Activated CD4-positive, alpha-beta T cell treated with anti-CD3 and anti-CD28 coated beads for 36 hours (primary cell): ENCODE results near the gene PHACTR1. TPM values are rescaled to one million over a fixed set of nuclear protein-coding genes. Genes with fewer than 3 reads are reported as not detected.

Experiments used
- ATAC-seq: fragments of 200-7000 bp; cut with Tn5 transposase; one replicate; pipeline ENCODE4 v1.10.0; 2021; ENCODE audit warnings: mild to moderate bottlenecking, moderate library complexity
- CTCF ChIA-PET: fragments of 350-600 bp; sonication (Branson Sonifier 250); formaldehyde crosslinking; loops from one replicate; lab custom pipeline; 2021; ENCODE audit warnings: antibody characterized with exemption; lab: Charles Lee
- POLR2A ChIA-PET: fragments of 350-600 bp; sonication (Branson Sonifier 250); formaldehyde crosslinking; loops from one replicate; lab custom pipeline; 2021; ENCODE audit warnings: antibody characterized with exemption, inconsistent platforms; lab: Charles Lee
- DNase-seq: peaks from one replicate; pipeline ENCODE4 v3.0.0-alpha.2; 2020
- H3K27ac Mint-ChIP-seq: one replicate; pipeline ENCODE4 v1.8.0; 2021; ENCODE audit warnings: mixed read lengths
- H3K27me3 Mint-ChIP-seq: one replicate; pipeline ENCODE4 v1.8.0; 2021; ENCODE audit warnings: mixed read lengths
- H3K36me3 Mint-ChIP-seq: one replicate; pipeline ENCODE4 v1.8.0; 2021; ENCODE audit warnings: low read depth, mixed read lengths
- H3K4me1 Mint-ChIP-seq: one replicate; pipeline ENCODE4 v1.8.0; 2021; ENCODE audit warnings: mixed read lengths
- H3K4me3 Mint-ChIP-seq: one replicate; pipeline ENCODE4 v1.8.0; 2021; ENCODE audit warnings: mild to moderate bottlenecking, moderate library complexity, mixed read lengths
- H3K9me3 Mint-ChIP-seq: one replicate; pipeline ENCODE4 v1.8.0; 2021; ENCODE audit warnings: low read depth, mixed read lengths
- intact Hi-C, 2 experiments: fragments of 100-400 bp; cut with DNase I in 1 of 2; cut with micrococcal nuclease in 1 of 2; formaldehyde crosslinking; loops; one replicate each; pipeline versions ENCODE4 v1.14.2 to v1.15.1; 2022 to 2024; cut with DNase I, micrococcal nuclease
- total RNA-seq, 2 experiments: library from RNA; stranded (reverse); gene quantifications; one replicate each; pipeline ENCODE4 v1.2.3, GENCODE V29; 2021

The PHACTR1 gene
- total RNA-seq, 2 experiments from 2014 or later, result 0.07 TPM; not detected in 1

- intact Hi-C loops, result no loop called here
- H3K9me3 Mint-ChIP-seq, result no peaks in the 10 kb centered on the region
- ATAC-seq (no peak), DNase-seq (no peak)
- H3K4me3 Mint-ChIP-seq, result no peak overlapping the region
- peaks cover 5% of the 10 kb centered on the region for H3K27me3 Mint-ChIP-seq
- no peaks in the 10 kb centered on the region for H3K36me3 Mint-ChIP-seq
- POLR2A ChIA-PET, result no interaction called here
- no peak overlapping the region for H3K27ac Mint-ChIP-seq
- H3K4me1 Mint-ChIP-seq, result no peaks in the 10 kb centered on the region
- CTCF ChIA-PET, result interaction anchor here (0.7 kb wide), 1 partner anchor 28 kb away, joined by 4 read pairs; no protein-coding TSS in a partner anchor
Measured at GRCh38 chr6:12865671-12866181, 149.2 kb downstream of the PHACTR1 start.

- DNase-seq, result no peak
- no peaks in the 10 kb centered on the region for H3K36me3 Mint-ChIP-seq
- H3K9me3 Mint-ChIP-seq, result no peaks in the 10 kb centered on the region
- ATAC-seq, result no peak
- H3K27me3 Mint-ChIP-seq, result peaks cover 8% of the 10 kb centered on the region
- no peak overlapping the region for H3K27ac Mint-ChIP-seq
- intact Hi-C loops, result no loop called here
- no peak overlapping the region for H3K4me3 Mint-ChIP-seq
- H3K4me1 Mint-ChIP-seq, result no peaks in the 10 kb centered on the region
- CTCF ChIA-PET, result interaction anchor here (0.6 to 1.2 kb wide), 3 partner anchors 12 to 226 kb away, joined by 3 to 4 read pairs (median 3); no protein-coding TSS in a partner anchor
- POLR2A ChIA-PET, result no interaction called here
Measured at GRCh38 chr6:12866422-12867029, 150.0 kb downstream of the PHACTR1 start.

- Mint-ChIP-seq H3K27me3 (peaks cover 11% of the 10 kb centered on the region), H3K4me1 (no peaks in the 10 kb centered on the region), H3K36me3 (no peaks in the 10 kb centered on the region), H3K4me3 (no peak overlapping the region), H3K27ac (no peak overlapping the region), H3K9me3 (no peaks in the 10 kb centered on the region)
- POLR2A ChIA-PET, result no interaction called here
- CTCF ChIA-PET, result no interaction called here
- ATAC-seq, result no peak
- intact Hi-C loops, result no loop called here
- DNase-seq, result no peak
Measured at GRCh38 chr6:12869816-12870432, 153.4 kb downstream of the PHACTR1 start.

GRCh38 chr6:12873691-12874090 lies 157.1 kb downstream of the PHACTR1 start:
- H3K27me3 Mint-ChIP-seq, result peaks cover 8% of the 10 kb centered on the region
- H3K4me1 Mint-ChIP-seq, result no peaks in the 10 kb centered on the region
- ATAC-seq (no peak), DNase-seq (no peak)
- no peaks in the 10 kb centered on the region for H3K9me3 Mint-ChIP-seq
- intact Hi-C loops, result no loop called here
- ChIA-PET CTCF (no interaction called here), POLR2A (no interaction called here)
- no peaks in the 10 kb centered on the region for H3K36me3 Mint-ChIP-seq
- H3K27ac Mint-ChIP-seq, result no peak overlapping the region
- H3K4me3 Mint-ChIP-seq, result no peak overlapping the region

- ChIA-PET POLR2A (no interaction called here), CTCF (interaction anchor here (0.8 to 1.7 kb wide), 2 partner anchors 29 to 189 kb away, joined by 3 to 4 read pairs; no protein-coding TSS in a partner anchor)
- intact Hi-C loops, result no loop called here
- Mint-ChIP-seq H3K36me3 (no peaks in the 10 kb centered on the region), H3K4me1 (no peaks in the 10 kb centered on the region), H3K9me3 (no peaks in the 10 kb centered on the region), H3K27ac (no peak overlapping the region), H3K27me3 (peaks cover 11% of the 10 kb centered on the region), H3K4me3 (no peak overlapping the region)
- DNase-seq (no peak), ATAC-seq (no peak)
Measured at GRCh38 chr6:12875051-12875450, 158.5 kb downstream of the PHACTR1 start.

GRCh38 chr6:12878741-12879140 lies 162.2 kb downstream of the PHACTR1 start:
- intact Hi-C loops, result no loop called here
- H3K27me3 Mint-ChIP-seq, result peaks cover 8% of the 10 kb centered on the region
- DNase-seq (no peak), ATAC-seq (no peak)
- CTCF ChIA-PET, result interaction anchor here (0.7 to 1.4 kb wide), 3 partner anchors 11 to 13 kb away, joined by 3 to 5 read pairs (median 3); no protein-coding TSS in a partner anchor
- H3K36me3 Mint-ChIP-seq, result no peaks in the 10 kb centered on the region
- no peaks in the 10 kb centered on the region for H3K4me1 Mint-ChIP-seq
- no peak overlapping the region for H3K4me3 Mint-ChIP-seq
- POLR2A ChIA-PET, result no interaction called here
- no peaks in the 10 kb centered on the region for H3K9me3 Mint-ChIP-seq
- H3K27ac Mint-ChIP-seq, result no peak overlapping the region

GRCh38 chr6:12882761-12883290 lies 166.3 kb downstream of the PHACTR1 start:
- no peaks in the 10 kb centered on the region for H3K4me1 Mint-ChIP-seq
- no peak overlapping the region for H3K27ac Mint-ChIP-seq
- POLR2A ChIA-PET, result no interaction called here
- H3K36me3 Mint-ChIP-seq, result no peaks in the 10 kb centered on the region
- peaks cover 10% of the 10 kb centered on the region for H3K27me3 Mint-ChIP-seq
- no peak overlapping the region for H3K4me3 Mint-ChIP-seq
- intact Hi-C loops, result no loop called here
- DNase-seq (no peak), ATAC-seq (no peak)
- CTCF ChIA-PET, result no interaction called here
- no peaks in the 10 kb centered on the region for H3K9me3 Mint-ChIP-seq

- DNase-seq, result no peak
- Mint-ChIP-seq H3K4me1 (no peaks in the 10 kb centered on the region), H3K36me3 (no peaks in the 10 kb centered on the region), H3K9me3 (no peaks in the 10 kb centered on the region), H3K27ac (no peak overlapping the region), H3K4me3 (no peak overlapping the region), H3K27me3 (peaks cover 6% of the 10 kb centered on the region)
- POLR2A ChIA-PET, result no interaction called here
- CTCF ChIA-PET, result no interaction called here
- intact Hi-C loops, result no loop called here
- ATAC-seq, result no peak
Measured at GRCh38 chr6:12884983-12885382, 168.4 kb downstream of the PHACTR1 start.

- H3K4me1 Mint-ChIP-seq, result no peaks in the 10 kb centered on the region
- H3K36me3 Mint-ChIP-seq, result no peaks in the 10 kb centered on the region
- intact Hi-C loops, result no loop called here
- no peak overlapping the region for H3K4me3 Mint-ChIP-seq
- no peak for DNase-seq
- H3K27me3 Mint-ChIP-seq, result peaks cover 6% of the 10 kb centered on the region
- peaks cover 11% of the 10 kb centered on the region for H3K9me3 Mint-ChIP-seq
- no peak for ATAC-seq
- CTCF ChIA-PET, result interaction anchor here (0.8 kb wide), 1 partner anchor 45 kb away, joined by 3 read pairs; no protein-coding TSS in a partner anchor
- POLR2A ChIA-PET, result interaction anchor here (0.8 kb wide), 1 partner anchor 177 kb away, joined by 4 read pairs; no protein-coding TSS in a partner anchor
- H3K27ac Mint-ChIP-seq, result no peak overlapping the region
Measured at GRCh38 chr6:12886961-12887775, 170.6 kb downstream of the PHACTR1 start.

- DNase-seq (peak; percentile 50), ATAC-seq (no peak)
- intact Hi-C loops, result loop anchor here (5.0 kb wide), 3 partner anchors 1177 to 1303 kb away; no protein-coding TSS in a partner anchor
- Mint-ChIP-seq H3K36me3 (no peaks in the 10 kb centered on the region), H3K4me1 (no peaks in the 10 kb centered on the region), H3K27ac (no peak overlapping the region), H3K4me3 (no peak overlapping the region), H3K27me3 (peaks cover 3% of the 10 kb centered on the region), H3K9me3 (peaks cover 13% of the 10 kb centered on the region)
- ChIA-PET POLR2A (no interaction called here), CTCF (interaction anchor here (0.7 to 1.5 kb wide), 3 partner anchors 12 to 247 kb away, joined by 3 to 5 read pairs (median 3); no protein-coding TSS in a partner anchor)
Measured at GRCh38 chr6:12890171-12890790, 173.7 kb downstream of the PHACTR1 start.
